Stimulated activated CD4-positive, alpha-beta T cell treated with anti-CD3 and anti-CD28 coated beads, TNF-alpha, amount 100 ng/mL, for 48 hours (primary cell): ENCODE results near the gene CASP8AP2.
"Not testable (repeated sequence)": the region's sequence is repeated elsewhere in the genome, so short reads cannot be mapped to it uniquely, and the experiment has no call there.

ENCODE experiments used
- DNase-seq, 3 donors: peaks; one replicate each; pipeline ENCODE4 v3.0.0-alpha.2; 2020; ENCODE audit warnings: low read depth in 3 of 3

Gene CASP8AP2

GRCh38 chr6:89829472-89830169 is at the start of gene CASP8AP2:
TSS of gene CASP8AP2 (plus strand) at chr6:89829880.
- peak; percentile 85 to 98 (median 93) for DNase-seq

DNA sequence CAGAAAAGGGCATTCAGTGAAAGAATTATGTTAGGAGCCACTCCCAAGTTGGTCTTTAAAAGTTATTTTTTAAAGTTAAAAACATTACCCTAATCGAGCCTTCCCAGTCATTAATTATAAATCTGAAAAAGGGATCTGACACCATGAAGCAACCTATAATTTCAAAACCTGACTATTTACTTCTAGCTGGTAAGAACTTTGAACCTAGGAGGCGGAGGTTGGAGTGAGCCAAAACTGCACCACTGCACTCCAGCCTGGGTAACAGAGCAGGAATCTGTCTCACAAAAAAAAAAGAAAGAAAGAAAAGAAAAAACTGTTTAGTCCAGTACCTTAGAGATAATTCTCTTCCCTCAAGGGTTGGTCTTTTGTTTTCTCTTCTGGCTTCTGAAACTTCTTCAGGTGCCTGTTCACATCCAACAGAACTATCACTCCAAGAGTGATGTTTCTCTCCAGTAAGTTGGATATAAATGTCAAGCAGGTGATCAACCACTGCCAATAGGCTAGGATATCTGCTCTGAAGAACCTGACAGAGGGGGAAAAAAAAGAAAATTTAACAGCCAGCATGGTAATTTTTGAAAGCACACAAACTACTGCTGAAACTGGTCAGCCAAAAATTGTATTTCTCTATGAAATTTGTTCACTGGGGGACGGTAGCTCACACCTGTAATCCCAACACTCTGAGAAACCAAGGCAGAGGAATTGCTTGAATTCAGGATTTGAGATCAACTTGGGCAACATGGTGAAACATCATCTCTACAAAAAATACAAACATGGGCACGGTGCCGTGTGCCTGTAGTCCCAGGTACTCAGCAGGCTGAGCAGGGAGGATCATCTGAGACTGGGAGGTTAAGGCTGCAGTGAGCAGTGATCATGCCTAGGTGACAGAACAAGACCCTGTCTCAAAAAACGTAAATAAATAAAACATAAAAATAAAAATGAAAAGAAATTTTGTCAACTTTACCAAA is 48.3 kb upstream of the CASP8AP2 start:
- no peak for DNase-seq

- DNase-seq, result no peak
Measured at GRCh38 chr6:89782222-89782621, 47.5 kb upstream of the CASP8AP2 start.

- DNase-seq, result not testable (repeated sequence)
Measured at GRCh38 chr6:89783293-89783692, 46.4 kb upstream of the CASP8AP2 start.

- no peak for DNase-seq
Measured at GRCh38 chr6:89784838-89785237, 44.8 kb upstream of the CASP8AP2 start.

DNA sequence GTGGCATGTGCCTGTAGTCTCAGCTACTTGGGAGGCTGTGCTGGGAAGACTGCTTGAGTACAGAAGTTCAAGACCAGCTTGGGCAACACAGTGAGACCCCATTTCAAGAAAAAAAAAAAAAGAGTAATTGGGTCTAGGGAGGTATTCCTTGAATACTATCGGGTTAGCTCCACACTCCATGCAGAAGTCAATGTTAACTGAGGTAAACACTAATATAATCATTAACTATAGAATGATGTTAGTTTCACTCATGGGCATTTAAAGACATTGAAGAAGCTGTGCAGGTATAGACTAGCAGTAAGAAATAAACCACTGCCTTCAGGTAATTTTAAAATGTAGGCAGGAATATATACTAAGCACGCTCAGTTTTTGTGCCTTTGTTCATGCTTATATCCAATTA is 42.7 kb upstream of the CASP8AP2 start:
- no peak for DNase-seq

DNA sequence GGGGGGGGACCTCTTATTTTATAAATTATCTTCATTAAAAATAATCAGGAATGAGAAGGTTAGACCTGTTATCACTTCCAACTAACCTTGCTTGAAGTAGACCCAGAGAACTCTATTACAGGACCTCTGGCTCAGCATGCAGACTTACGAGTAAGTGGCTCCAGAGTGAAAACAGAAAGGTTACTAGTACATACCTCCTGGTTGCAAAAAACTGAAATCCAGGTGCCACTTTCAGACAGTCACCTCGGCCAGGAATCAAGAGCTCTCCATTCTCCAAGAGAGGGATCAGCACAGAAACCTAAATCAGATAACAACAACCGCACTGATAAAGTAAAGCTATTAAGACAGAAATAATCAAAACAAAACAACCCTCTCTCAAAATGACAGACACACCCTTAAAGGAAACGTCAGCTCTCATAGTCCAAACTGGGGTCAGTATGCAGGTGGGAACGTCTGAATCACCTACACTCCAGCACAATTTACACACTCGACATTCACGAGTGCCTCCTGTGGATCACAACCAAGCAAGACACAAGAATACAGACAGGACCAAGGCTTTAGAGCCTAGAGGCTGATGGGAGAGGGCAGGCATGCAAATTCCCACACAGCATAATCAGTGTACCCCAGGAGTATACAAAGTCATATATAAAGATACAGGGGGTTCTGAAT is 41.9 kb upstream of the CASP8AP2 start:
- no peak for DNase-seq

DNA sequence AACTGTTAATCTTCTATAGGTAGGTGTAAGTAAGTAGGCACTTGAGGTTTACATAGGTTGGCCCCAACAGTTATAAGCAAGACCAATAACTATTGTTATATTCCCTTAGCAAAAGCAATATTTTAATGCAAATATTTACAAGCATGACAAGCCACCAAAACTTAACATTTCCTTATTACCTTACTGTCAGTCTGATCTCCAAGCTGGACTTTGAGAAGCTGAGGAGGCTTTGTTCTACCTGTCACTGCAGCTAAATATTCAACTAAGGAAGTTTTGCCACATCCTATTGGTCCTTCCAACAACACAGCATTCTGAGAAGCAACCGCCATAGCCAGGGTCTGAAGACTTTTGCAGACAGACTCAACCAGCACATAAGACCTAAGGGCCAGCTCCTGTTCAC is 39.7 kb upstream of the CASP8AP2 start:
- no peak for DNase-seq

DNA sequence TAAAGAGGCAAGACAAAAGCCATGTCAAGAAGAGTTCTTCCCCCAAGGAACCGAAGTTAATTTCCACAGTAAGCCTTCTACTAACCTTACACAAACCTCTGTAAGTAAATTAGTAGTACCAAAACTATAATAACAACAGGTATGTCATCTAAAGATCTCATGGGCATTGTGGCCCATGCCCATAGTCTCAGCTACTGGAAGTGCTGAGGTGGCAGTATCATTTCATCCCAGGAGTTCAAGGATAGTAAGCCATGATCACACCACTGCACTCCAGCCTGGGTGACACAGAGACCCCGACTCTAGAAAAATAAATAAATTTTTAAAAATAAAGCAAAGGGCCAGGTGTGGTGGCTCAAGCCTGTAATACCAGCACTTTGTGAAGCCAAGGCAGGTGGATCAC is 39.3 kb upstream of the CASP8AP2 start:
- DNase-seq, result no peak

DNA sequence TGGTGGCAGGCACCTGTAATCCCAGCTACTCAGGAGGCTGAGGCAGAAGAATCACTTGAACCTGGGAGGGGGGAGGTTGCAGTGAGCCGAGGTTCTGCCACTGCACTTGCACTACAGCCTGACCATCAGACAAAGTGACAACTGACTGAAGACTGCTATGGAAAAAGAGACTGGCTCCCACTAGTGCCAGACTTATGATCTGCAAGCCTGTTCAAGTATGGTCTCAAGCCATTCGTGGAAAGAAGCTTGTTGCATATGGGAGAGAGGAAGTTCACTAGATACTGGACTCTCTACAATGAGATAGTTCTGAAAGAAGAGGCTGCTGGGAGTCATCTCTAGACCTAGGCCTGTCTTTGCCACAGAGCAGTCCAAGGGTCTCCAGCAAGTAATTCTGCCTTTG is 36.8 kb upstream of the CASP8AP2 start:
- no peak for DNase-seq

DNA sequence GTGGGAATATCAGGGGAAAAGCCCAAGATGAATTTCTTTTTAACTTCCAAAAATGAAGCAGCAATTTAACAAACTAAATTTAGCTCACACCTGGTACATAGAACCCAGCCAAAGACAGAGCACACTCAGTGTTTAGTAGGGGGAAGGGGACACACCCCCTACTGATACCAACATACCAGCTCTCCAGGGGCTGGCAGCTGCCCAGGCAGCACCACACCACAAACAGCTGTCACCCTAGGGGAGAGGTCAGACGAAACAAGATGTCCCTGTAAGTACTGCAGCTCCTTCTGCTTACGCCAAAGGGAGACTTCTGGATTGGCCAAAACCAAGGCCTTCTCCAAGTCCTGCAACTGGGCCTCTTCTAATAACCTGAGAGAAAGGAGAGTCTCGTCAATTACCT is 36.1 kb upstream of the CASP8AP2 start:
- DNase-seq, result no peak

- no peak for DNase-seq
Measured at GRCh38 chr6:89794324-89794723, 35.4 kb upstream of the CASP8AP2 start.

DNA sequence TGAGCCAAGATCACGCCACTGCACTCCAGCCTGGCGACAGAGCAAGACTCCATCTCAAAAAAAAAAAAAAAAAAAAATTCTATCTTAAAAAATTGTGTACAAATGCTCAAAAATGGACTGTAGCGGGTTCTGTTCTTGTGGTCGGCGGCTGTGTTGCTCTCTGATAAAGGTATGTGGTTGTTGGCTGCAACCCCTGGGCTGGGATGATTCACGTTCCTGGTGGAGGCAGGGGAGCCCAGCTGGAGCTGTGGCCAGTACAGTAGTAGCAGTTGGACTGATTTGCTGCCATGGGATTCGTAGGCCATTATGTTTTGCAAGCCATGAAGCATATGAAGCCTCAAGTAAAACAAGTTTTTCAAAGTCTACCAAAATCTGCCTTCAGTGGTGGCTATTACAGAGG is 32.4 kb upstream of the CASP8AP2 start:
- DNase-seq, result no peak

DNA sequence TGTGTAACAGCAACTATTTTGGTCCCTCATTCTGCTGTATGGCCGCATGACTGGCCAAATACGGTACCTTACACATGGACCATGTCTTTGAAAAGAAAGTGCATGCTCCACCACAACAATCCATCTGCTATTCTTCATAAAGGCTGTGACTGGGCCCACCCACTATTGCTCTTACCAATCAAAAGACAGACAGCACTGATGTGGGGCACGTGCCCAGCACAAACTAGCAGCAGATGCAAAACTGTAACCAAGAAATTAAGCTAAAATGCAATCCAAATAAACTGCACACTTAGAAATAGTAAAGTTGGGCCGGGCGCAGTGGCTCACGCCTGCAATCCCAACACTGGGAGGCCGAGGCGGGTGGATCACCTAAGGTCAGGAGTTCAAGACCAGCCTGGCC is 30.6 kb upstream of the CASP8AP2 start:
- DNase-seq, result no peak

GRCh38 chr6:89799756-89800155 is 29.9 kb upstream of the CASP8AP2 start:
- no peak for DNase-seq

GRCh38 chr6:89803271-89803670 is 26.4 kb upstream of the CASP8AP2 start:
- DNase-seq, result no peak

DNA sequence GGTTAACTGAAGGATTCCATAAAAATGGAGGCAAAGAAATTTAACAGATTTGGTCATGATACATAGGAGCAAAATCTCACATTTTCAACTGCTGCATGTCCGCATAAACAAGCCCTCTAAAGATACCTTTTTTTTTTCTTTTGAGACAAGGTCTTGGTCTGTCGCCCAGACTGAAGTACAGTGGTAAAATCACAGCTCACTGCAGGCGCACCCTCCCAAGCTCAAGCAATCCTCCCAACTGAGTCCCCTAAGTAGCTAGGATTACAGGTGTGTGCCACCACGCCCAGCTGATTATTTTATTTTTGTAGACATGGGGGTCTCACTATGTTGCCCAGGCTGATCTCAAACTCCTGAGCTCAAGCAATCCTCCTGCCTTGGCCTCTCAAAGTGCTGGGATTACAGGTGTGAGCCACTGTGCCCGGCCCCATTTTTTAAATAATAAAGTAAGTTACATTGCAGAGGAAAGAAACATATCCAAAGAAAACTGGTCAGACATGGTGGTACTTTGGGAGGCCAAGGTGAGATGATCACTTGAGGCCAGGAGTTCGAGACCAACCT is 23.8 kb upstream of the CASP8AP2 start:
- DNase-seq, result no peak

- DNase-seq, result no peak
Measured at GRCh38 chr6:89807581-89807980, 22.1 kb upstream of the CASP8AP2 start.

- not testable (repeated sequence) for DNase-seq
Measured at GRCh38 chr6:89813422-89813821, 16.3 kb upstream of the CASP8AP2 start.

DNA sequence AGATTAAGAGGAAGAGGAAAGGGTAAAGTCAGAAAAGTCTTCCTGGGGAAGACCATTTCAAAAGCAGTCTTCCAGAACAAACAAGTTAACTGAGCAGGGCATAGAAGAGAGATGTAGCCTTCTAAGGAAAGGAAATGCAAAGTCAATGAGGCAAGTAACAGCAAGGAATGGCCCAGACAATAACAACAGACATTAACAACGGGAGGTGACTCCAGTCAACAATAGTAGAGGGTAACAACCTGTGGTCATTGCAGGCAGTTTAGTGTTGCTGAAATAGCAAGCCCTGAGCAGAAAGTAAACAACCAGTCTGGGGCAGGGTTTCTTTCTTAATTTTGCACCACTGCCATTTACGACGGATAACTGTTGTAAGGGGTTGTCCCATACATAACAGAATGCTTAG is 12.2 kb upstream of the CASP8AP2 start:
- no peak for DNase-seq

- no peak for DNase-seq
Measured at GRCh38 chr6:89818977-89819335, 10.7 kb upstream of the CASP8AP2 start.
